ENCODE results near the gene RASL12. TPM values are rescaled to one million over a fixed set of nuclear protein-coding genes. Genes with fewer than 3 reads are reported as not detected.
"Not testable (repeated sequence)": the region's sequence is repeated elsewhere in the genome, so short reads cannot be mapped to it uniquely, and the experiment has no call there.

Gene RASL12
- total RNA-seq, 2 donors from 2014 or later: 56.3 to 124 TPM

DNA sequence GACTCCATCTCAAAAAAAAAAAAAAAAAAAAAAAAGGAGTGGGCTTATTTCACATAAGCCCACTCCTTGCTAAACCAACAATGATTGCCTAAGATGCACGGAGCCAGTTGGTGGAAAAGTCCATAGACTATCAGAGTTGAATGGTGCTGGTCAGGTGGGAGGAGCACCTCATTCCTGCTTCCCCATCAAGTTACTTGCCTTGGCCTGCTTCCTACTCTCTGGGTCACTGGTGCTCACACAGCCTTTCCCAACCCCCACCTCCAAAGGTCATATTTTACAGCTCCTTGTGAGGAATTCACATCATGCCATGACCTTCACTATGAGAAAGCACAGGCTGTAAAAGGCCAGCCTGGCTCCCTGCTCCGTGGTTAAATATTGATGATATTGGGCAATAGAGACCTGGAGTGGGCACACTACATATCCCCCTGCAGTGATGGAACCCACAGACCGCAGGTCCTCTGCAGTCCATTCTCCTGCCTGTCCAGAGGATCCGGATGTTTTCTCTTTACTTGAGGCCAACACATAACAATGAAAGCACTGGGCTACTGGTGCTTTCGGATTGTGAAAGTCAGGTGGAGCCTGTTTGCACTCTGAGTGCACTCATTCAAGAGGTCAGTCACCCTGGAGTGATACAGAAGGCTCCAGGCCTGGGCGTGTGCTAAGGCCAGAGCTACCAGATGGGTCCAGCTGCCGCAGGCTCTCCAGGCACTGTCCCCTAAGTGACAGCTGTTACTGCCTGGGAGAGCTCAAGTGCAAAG is 22.9 kb downstream of the RASL12 start, which contains the start of gene SLC51B:
Gene SLC51B (plus strand): TSS at position 664 of the 758 bp plus-strand sequence. CDS start 4,618 bp downstream, outside the sequence.
- TF ChIP-seq POLR2A (IDR thresholded peaks at IDR 0.05): no peak
- TF ChIP-seq, protein P1, sequence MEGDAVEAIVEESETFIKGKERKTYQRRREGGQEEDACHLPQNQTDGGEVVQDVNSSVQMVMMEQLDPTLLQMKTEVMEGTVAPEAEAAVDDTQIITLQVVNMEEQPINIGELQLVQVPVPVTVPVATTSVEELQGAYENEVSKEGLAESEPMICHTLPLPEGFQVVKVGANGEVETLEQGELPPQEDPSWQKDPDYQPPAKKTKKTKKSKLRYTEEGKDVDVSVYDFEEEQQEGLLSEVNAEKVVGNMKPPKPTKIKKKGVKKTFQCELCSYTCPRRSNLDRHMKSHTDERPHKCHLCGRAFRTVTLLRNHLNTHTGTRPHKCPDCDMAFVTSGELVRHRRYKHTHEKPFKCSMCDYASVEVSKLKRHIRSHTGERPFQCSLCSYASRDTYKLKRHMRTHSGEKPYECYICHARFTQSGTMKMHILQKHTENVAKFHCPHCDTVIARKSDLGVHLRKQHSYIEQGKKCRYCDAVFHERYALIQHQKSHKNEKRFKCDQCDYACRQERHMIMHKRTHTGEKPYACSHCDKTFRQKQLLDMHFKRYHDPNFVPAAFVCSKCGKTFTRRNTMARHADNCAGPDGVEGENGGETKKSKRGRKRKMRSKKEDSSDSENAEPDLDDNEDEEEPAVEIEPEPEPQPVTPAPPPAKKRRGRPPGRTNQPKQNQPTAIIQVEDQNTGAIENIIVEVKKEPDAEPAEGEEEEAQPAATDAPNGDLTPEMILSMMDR (IDR thresholded peaks at IDR 0.05): no peak
- no peak for TF ChIP-seq POLR2AphosphoS5 (IDR thresholded peaks at IDR 0.05)
- no peaks in the 10 kb centered on the region for H3K27me3 ChIP-seq (replicated peaks; ENCODE audit: insufficient read depth)
- no peaks in the 10 kb centered on the region for H3K9me3 ChIP-seq
- no peaks in the 10 kb centered on the region for H3K4me1 ChIP-seq (replicated peaks)
- intact Hi-C loops (cut with DNase I): no loop called here
- 67% methylated on average over 7 of the region's 7 CpGs for WGBS
- H3K36me3 ChIP-seq: no peaks in the 10 kb centered on the region
- no peak within 1 kb of the TSS for H3K4me3 ChIP-seq
- DNase-seq (ENCODE audit: low spot score): no peak
- H3K27ac ChIP-seq: no peak within 1 kb of the TSS

DNA sequence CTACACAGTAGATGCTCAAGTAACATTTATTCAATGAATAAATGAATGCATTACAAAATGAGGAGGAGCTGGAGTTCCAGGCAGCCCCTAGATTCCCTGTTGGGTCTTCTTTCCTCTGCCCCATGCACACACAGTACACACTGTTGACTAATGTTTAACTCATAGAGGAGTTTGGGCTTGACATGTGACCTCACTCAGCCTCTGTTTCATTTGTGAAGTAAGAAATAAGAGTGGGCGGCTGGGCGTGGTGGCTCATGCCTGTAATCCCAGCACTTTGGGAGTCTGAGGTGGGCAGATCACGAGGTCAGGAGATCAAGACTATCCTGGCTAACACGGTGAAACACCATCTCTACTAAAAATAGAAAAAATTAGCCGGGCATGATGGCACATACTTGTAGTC is 23.6 kb downstream of the RASL12 start:
- H3K4me1 ChIP-seq (replicated peaks); H3K36me3 ChIP-seq; H3K27me3 ChIP-seq (replicated peaks; ENCODE audit: insufficient read depth); H3K27ac ChIP-seq; H3K9me3 ChIP-seq; intact Hi-C loops (cut with DNase I); H3K4me3 ChIP-seq; DNase-seq (ENCODE audit: low spot score): not testable (repeated sequence)
- 80% methylated on average over 5 of the region's 5 CpGs for WGBS

DNA sequence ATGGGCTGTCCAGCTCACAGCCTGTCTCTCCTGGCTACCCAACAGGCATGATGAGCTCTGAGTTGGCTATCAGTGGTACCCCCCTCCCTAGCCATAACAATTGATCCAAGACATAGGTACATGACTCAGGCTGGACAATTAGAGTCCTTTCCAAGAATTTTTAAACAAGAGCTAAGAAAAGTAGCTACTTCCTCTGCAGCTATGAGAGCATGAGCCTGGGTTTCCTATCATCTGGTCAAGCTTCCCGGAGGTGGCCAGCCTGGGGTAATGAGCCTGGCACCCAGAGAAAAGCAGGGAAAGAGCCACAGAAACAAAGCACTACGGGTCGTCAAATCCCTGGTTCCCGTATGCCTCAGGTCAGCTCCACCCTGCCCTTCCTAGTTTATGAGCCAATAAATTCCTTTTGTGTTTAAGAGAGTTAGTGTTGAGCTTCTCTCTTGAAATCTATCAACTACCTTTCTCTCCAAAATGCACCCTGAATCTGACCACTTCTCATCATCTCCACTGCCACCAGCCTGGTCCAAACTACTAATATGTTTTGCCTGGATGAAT is 24.9 kb downstream of the RASL12 start:
- intact Hi-C loops (cut with DNase I): no loop called here
- no peak for DNase-seq (ENCODE audit: low spot score)

GRCh38 chr15:65041787-65042186 is 26.0 kb downstream of the RASL12 start:
- WGBS: 96% methylated on average over 2 of the region's 2 CpGs

More for the DNA sequence above, 24.9 kb downstream of the RASL12 start:
- 17% methylated on average over 4 of the region's 4 CpGs for WGBS
- H3K4me1 ChIP-seq (replicated peaks): no peaks in the 10 kb centered on the region
- H3K27me3 ChIP-seq (replicated peaks; ENCODE audit: insufficient read depth): no peaks in the 10 kb centered on the region
- no peak overlapping the region for H3K4me3 ChIP-seq
- H3K9me3 ChIP-seq: no peaks in the 10 kb centered on the region
- TF ChIP-seq, protein P1 (IDR thresholded peaks at IDR 0.05): no peak
- TF ChIP-seq POLR2AphosphoS5 (IDR thresholded peaks at IDR 0.05): peak; percentile 18
- no peaks in the 10 kb centered on the region for H3K36me3 ChIP-seq
- no peak overlapping the region for H3K27ac ChIP-seq

GRCh38 chr15:65040461-65040860 is 27.3 kb downstream of the RASL12 start:
- 68% methylated on average over 6 of the region's 6 CpGs for WGBS
- intact Hi-C loops (cut with DNase I): no loop called here
- H3K4me3 ChIP-seq: no peak overlapping the region

More at GRCh38 chr15:65041787-65042186, 26.0 kb downstream of the RASL12 start:
- intact Hi-C loops (cut with DNase I): no loop called here
- no peaks in the 10 kb centered on the region for H3K27me3 ChIP-seq (replicated peaks; ENCODE audit: insufficient read depth)
- TF ChIP-seq POLR2AphosphoS5 (IDR thresholded peaks at IDR 0.05) (no peak), POLR2A (IDR thresholded peaks at IDR 0.05) (no peak)
- TF ChIP-seq, protein P1 (IDR thresholded peaks at IDR 0.05): no peak
- no peaks in the 10 kb centered on the region for H3K9me3 ChIP-seq
- DNase-seq (ENCODE audit: low spot score): no peak
- H3K27ac ChIP-seq: no peak overlapping the region
- H3K36me3 ChIP-seq: no peaks in the 10 kb centered on the region
- no peaks in the 10 kb centered on the region for H3K4me1 ChIP-seq (replicated peaks)
- no peak overlapping the region for H3K4me3 ChIP-seq

More at GRCh38 chr15:65040461-65040860, 27.3 kb downstream of the RASL12 start:
- Histone ChIP-seq H3K36me3 (no peaks in the 10 kb centered on the region), H3K27me3 (replicated peaks; ENCODE audit: insufficient read depth) (no peaks in the 10 kb centered on the region), H3K27ac (no peak overlapping the region), H3K9me3 (no peaks in the 10 kb centered on the region), H3K4me1 (replicated peaks) (no peaks in the 10 kb centered on the region)
- no peak for TF ChIP-seq POLR2A (IDR thresholded peaks at IDR 0.05)
- TF ChIP-seq POLR2AphosphoS5 (IDR thresholded peaks at IDR 0.05): peak; percentile 20
- TF ChIP-seq, protein P1 (IDR thresholded peaks at IDR 0.05): no peak
- no peak for DNase-seq (ENCODE audit: low spot score)

All from prostate gland (tissue), 2 donors.